Panc1 (cell line): ENCODE results near the gene SLU7. TPM values are rescaled to one million over a fixed set of nuclear protein-coding genes. Genes with fewer than 3 reads are reported as not detected.

ENCODE experiments used
- ATAC-seq: fragments of 200-7000 bp; cut with Tn5 transposase; 2 replicates; pipeline ENCODE4 v1.9.1; 2020; ENCODE audit warnings: mild to moderate bottlenecking, moderate library complexity
- BruUV-seq: library from RNA; stranded (reverse); fragments of 400-500 nt; replicated peaks from 2 replicates; lab custom pipeline; 2021; lab: Mats Ljungman, UMichigan
- CTCF ChIA-PET: fragments of 300-600 bp; sonication (Branson Sonifier 250); formaldehyde crosslinking; loops from one replicate; lab custom pipeline; 2022; ENCODE audit warnings: antibody characterized with exemption; lab: Charles Lee
- POLR2A ChIA-PET: fragments of 300-600 bp; sonication (Branson Sonifier 250); formaldehyde crosslinking; loops from one replicate; lab custom pipeline; 2022; ENCODE audit warnings: antibody characterized with exemption; lab: Charles Lee
- DNase-seq: peaks from one replicate; pipeline ENCODE4 v3.0.0-alpha.2; 2010; ENCODE audit warnings: low read depth, low spot score
- H3K27ac ChIP-seq: 2 replicates; pipeline ENCODE4 v1.5.1; 2011; ENCODE audit warnings: mild to moderate bottlenecking, low read length, inconsistent platforms
- H3K27me3 ChIP-seq: fragments of 200-500 bp; sonication (Bioruptor generic); 2 replicates; pipeline ENCODE4 v1.6.0; 2014; ENCODE audit warnings: low read length, inconsistent platforms; ENCODE audit not compliant: control insufficient read depth, insufficient read depth
- H3K36me3 ChIP-seq: fragments of 200-500 bp; sonication (Bioruptor generic); 2 replicates; pipeline ENCODE4 v1.5.1; 2014; ENCODE audit warnings: inconsistent platforms, mild to moderate bottlenecking, low read length, moderate library complexity; ENCODE audit not compliant: control insufficient read depth, insufficient read depth
- H3K4me1 ChIP-seq: 2 replicates; pipeline ENCODE4 v1.5.1; 2011; ENCODE audit warnings: inconsistent platforms, mild to moderate bottlenecking, low read length, moderate library complexity; ENCODE audit not compliant: control insufficient read depth, insufficient read depth
- H3K4me3 ChIP-seq, 2 experiments: 2 replicates each; pipeline ENCODE4 v1.5.1; 2011 to 2012; ENCODE audit warnings: low read depth in 2 of 2, low read length in 2 of 2, mild to moderate bottlenecking in 2 of 2, inconsistent platforms in 1 of 2, moderate library complexity in 1 of 2
- H3K9me3 ChIP-seq: fragments of 200-500 bp; sonication (Bioruptor generic); 2 replicates; pipeline ENCODE4 v1.5.1; 2014; ENCODE audit warnings: low read depth, mild to moderate bottlenecking, inconsistent platforms, low read length, moderate library complexity; ENCODE audit not compliant: control insufficient read depth, insufficient read depth
- CTCF ChIP-seq: fragments of 450-650 bp; IDR thresholded peaks from 2 replicates; pipeline ENCODE4 v1.5.1; 2017; ENCODE audit warnings: mild to moderate bottlenecking
- POLR2AphosphoS5 ChIP-seq: IDR thresholded peaks from 2 replicates; pipeline ENCODE4 v1.6.1; 2012; ENCODE audit warnings: mild to moderate bottlenecking, low read depth, low read length, moderate library complexity
- REST ChIP-seq, 2 experiments: IDR thresholded peaks; 2 replicates each; pipeline ENCODE4 v1.6.1; 2011 to 2012; ENCODE audit warnings: low read depth in 2 of 2, control low read depth in 1 of 2, low read length in 1 of 2, mild to moderate bottlenecking in 1 of 2, moderate library complexity in 1 of 2; ENCODE audit not compliant: insufficient read depth in 1 of 2
- SIN3A ChIP-seq: IDR thresholded peaks from 2 replicates; pipeline ENCODE4 v1.6.1; 2012; ENCODE audit warnings: low read depth, mild to moderate bottlenecking, low read length, moderate library complexity, borderline replicate concordance; ENCODE audit not compliant: insufficient read depth
- TCF7L2 ChIP-seq: IDR thresholded peaks from 2 replicates; pipeline ENCODE4 v1.6.1; 2011; ENCODE audit warnings: mild to moderate bottlenecking, low read depth, low read length, inconsistent platforms
- in situ Hi-C: cut with HindIII; loops from 2 replicates; pipeline ENCODE4 v1.10.0; 2016; ENCODE audit warnings: low sequenced_read_pairs, low pct_unique_long_range_greater_than_20kb
- intact Hi-C: fragments of 100-400 bp; cut with micrococcal nuclease; formaldehyde crosslinking; loops from one replicate; pipeline ENCODE4 v1.10.0; 2022; ENCODE audit not compliant: unreplicated experiment
- total RNA-seq: library from RNA; stranded (reverse); gene quantifications from one replicate; pipeline ENCODE4 v1.2.1, GENCODE V29; 2021; ENCODE audit not compliant: unreplicated experiment

The SLU7 gene
- total RNA-seq, 1 experiment from 2014 or later, result 45.7 TPM

- Histone ChIP-seq H3K36me3 (peaks cover 47% of the 10 kb centered on the region), H3K4me1 (peaks cover 42% of the 10 kb centered on the region), H3K27ac (peak within 1 kb of the TSS; percentile 98), H3K9me3 (no peaks in the 10 kb centered on the region), H3K27me3 (no peaks in the 10 kb centered on the region), H3K4me3 (peak within 1 kb of the TSS; percentile 84 to 87)
- in situ Hi-C loops (no loop called here), intact Hi-C loops (no loop called here)
- DNase-seq (peak; percentile 85), ATAC-seq (peak; percentile 94)
- POLR2A ChIA-PET, result interaction anchor here (0.6 to 1.2 kb wide), 6 partner anchors 46 to 916 kb away, joined by 3 to 5 read pairs (median 3); no protein-coding TSS in a partner anchor
- CTCF ChIA-PET, result no interaction called here
- BruUV-seq, result TSS peak; percentile 73
- TF ChIP-seq POLR2AphosphoS5, result peak; percentile 93
- TF ChIP-seq TCF7L2, result no peak
- TF ChIP-seq REST (IDR thresholded peaks at IDR 0.05; ENCODE audit: insufficient read depth in 1 of 2, low read depth in 2 of 2, low read length in 1 of 2), result no peak
- TF ChIP-seq CTCF, result no peak
- TF ChIP-seq SIN3A, result peak; percentile 74; the same call in 1 of the 2 replicates
These were observed 2.9 kb upstream of the SLU7 start, which contains the start of gene PTTG1 for GRCh38 chr5:160421625-160422258. Gene PTTG1, plus strand, starts transcription at chr5:160421855. Its CDS starts 458 bp downstream, at chr5:160422313.

GRCh38 chr5:160420331-160420610, 1.4 kb upstream of the SLU7 start:
- TF ChIP-seq TCF7L2 (no peak), REST (IDR thresholded peaks at IDR 0.05; ENCODE audit: insufficient read depth in 1 of 2, low read depth in 2 of 2, low read length in 1 of 2) (no peak)
- Histone ChIP-seq H3K4me3 (peak overlapping the region; percentile 74 to 96; a peak in 3 of 4 replicates), H3K4me1 (peaks cover 42% of the 10 kb centered on the region), H3K36me3 (peaks cover 34% of the 10 kb centered on the region), H3K27ac (peak overlapping the region; percentile 99), H3K9me3 (no peaks in the 10 kb centered on the region), H3K27me3 (no peaks in the 10 kb centered on the region)
- peak; percentile 5 for DNase-seq
- in situ Hi-C loops, result no loop called here
- ChIA-PET CTCF (no interaction called here), POLR2A (no interaction called here)
- no peak for ATAC-seq
- BruUV-seq, result no TSS peak
- intact Hi-C loops, result no loop called here
